NK-92 treated with Interleukin-12 subunit alpha and Interleukin-12 subunit beta, amount 100 ng/mL, for 24 hours (cell line): ENCODE data around the gene CD320.
"Not testable (repeated sequence)": the region's sequence is repeated elsewhere in the genome, so short reads cannot be mapped to it uniquely, and the experiment has no call there.

ENCODE experiments used
- DNase-seq: peaks from one replicate; lab custom pipeline; 2025; lab: John Stamatoyannopoulos, UW

CD320 gene

DNA sequence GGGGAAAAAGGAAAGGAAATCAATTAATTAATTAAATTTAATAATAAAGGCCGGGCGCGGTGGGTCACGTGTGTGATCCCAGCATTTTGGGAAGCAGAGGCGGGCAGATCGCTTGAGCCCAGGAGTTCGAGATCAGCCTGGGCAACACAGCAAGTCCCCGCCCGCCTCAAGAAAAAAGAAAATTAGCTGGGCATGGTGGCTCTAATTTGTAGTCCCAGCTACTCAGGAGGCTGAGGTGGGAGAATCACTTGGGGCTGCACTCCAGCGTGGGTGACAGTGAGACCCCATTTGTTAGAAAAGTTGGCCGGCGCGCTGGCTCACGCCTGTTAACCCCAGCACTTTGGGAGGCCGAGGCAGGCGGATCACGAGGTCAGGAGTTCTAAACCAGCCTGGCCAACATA lies 733 bp upstream of the CD320 start:
- no peak for DNase-seq

DNA sequence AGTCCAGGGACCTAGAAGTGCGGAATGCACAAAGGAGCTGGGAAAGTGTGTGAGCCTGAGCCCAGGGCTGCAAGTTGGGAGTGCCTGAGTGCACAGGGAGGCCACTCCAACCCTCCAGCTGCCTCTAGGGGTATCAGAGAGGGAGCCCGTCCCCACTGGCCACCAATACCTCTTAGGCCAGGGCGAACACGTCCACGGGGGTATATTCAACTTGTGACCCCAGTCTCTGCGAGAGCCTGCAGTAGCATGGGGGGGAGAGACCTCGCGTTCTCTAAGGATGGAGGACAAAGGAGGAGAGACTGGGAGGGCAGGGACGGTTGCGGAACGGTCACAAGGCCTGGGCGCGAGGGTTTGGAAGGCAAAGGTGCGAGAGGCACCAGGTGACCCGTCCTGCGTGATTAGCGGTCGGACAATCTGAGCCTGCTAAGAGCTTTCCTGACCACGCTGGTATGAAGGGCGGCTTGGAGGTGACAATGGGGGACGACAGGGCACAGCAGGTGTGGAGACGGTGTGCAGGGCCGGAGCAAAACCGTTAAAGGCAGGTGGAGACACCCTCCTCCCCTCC lies 676 bp downstream of the CD320 start:
- DNase-seq = peak; percentile 32

DNA sequence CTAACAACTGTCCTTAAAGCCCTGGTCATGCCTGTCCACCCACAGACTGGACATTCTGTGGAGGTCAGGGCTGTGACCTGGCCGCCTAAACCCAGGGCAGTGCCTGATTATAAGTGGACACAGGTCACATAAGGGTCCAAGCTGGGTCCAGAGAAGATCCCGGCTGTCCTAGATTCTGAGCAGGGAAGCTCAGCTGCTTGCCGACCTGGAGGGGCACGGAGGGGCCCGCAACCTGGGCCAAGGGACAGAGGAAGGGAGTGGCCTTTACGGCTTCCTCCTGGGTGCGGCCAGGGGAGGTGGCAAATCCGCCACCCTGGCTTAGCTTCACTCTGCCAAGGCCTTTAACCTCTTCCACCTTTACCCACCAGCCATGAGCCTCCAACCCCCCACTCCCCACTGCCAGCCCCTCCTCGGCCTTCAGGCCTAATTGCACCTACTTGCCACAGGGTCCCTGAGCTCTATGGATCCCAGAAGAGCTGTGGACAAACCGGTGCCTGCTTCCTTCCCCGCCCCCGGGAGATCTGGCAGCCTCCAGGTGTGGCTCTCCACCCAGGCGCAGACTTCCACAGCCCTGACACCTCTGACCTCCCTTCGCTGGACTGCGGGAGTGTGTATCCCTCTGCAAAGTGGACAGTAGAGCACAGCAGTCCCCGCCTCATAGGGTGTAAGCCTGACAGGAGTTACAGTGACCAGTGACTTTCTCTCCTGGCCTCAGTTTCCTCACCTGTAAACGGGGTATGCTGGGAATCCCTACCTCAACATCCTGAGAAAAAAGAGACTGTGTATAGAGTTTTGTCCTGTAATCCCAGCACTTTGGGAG lies 1.7 kb downstream of the CD320 start:
- no peak for DNase-seq

DNA sequence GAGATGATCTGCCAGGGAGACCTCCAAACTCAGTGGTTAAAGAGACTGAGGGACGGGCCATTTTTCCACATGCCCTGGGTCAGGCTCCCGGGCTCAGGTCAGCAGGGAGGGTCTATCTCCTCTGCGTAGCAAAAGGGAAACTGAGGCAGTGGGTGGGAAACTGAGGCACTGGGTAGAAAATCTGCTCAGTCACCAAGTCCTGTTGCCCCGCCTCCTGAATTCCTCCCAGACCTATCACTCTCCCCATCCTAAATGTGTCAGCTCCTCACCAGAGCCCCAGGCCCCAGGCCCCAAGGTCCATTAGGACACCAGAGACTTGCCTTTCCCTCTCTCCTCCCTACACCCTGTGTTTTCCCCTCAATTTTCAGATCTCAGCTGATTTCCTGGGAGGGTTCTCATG lies 2.4 kb downstream of the CD320 start:
- no peak for DNase-seq

DNA sequence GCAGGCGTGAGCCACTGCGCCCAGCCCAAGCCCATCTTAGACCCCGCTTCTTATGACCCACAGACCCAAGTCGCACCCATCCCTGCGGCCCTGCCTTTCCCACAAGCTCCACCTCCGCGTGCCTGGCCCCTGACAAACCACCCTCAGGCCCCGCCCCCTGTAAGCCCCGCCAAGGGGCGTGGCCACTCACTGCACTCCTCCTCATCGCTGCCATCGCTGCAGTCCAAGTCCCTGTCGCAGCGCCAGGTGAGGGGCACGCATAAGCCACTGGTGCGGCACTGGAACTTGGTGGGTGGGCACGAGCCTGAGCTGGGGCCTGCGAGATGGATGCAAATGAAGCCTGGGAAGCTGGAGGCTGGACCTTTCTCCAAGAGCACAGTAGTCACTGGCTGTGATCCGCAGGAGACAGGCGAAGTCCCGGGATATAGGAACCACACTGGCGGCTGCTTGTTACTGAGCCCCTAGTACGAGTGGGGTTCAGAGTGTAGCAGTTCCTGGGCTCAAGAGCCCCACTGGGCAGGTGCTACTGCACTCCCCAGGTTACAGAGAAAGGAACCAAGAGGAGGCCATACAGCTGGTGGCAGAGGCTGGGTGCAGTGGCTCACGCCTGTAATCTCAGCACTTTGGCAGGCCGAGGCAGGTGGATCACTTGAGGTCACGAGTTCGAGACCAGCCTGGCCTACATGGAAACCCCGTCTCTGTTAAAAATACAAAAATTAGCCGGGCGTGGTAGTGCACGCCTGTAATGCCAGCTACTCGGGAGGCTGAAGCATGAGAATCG lies 3.1 kb downstream of the CD320 start:
- DNase-seq = no peak

DNA sequence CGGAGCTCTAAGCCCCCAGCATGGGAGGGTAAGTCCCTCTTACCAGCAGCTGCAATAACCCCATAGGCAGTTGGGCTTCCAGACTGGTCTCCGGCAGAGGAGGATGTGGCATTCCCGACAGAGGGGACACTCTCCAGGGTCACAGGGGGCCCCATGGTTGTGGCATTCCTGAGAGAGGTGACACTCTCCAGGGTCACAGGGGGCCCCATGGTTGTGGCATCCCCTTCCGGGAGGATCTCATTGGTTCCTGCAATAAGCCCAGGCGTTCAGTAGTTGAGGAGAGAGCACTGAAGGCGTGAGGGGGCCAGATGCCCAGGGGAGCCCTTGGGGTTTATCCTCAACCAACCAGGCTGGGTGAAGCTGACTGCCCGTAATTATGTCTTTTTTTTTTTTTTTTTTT lies 5.4 kb downstream of the CD320 start:
- no peak for DNase-seq

DNA sequence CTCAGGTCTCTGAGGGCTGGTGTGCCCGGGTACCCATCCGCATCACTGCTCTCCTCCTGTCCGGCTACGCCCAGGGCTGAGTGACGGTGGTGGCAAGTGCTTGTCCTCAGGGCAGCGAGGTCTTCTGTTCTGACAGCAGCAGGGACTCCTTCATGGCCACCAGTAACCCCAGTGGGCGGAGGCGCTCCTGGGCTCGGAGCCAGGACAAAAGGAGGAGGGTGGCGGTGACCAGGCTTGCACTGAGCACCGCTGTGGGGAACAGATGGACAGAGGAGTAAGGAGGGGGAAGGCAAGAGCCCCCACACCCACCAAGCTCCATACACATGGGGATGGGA lies 5.8 kb downstream of the CD320 start:
- no peak for DNase-seq

DNA sequence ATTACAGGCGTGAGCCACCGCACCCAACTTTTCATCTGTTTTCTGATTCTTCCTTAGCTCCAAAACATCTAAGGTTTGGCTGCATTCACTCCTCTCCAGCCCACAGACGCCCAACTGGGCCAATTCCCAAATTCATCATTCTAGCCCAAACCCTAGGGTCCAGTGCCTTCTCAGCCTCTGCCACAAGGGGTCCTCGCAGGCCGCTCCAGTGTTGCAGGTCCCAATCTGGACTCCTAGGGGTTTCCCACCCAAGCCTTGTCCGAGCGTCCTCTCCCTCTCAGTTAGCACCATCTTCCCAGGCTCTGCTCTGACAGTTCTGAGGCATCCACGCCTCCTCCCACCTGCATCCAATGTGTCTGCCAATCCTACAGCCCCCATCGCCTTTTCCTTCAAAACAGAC lies 16.8 kb downstream of the CD320 start:
- not testable (repeated sequence) for DNase-seq

DNA sequence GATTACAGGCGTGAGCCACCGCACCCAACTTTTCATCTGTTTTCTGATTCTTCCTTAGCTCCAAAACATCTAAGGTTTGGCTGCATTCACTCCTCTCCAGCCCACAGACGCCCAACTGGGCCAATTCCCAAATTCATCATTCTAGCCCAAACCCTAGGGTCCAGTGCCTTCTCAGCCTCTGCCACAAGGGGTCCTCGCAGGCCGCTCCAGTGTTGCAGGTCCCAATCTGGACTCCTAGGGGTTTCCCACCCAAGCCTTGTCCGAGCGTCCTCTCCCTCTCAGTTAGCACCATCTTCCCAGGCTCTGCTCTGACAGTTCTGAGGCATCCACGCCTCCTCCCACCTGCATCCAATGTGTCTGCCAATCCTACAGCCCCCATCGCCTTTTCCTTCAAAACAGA lies 31.6 kb downstream of the CD320 start:
- not testable (repeated sequence) for DNase-seq

DNA sequence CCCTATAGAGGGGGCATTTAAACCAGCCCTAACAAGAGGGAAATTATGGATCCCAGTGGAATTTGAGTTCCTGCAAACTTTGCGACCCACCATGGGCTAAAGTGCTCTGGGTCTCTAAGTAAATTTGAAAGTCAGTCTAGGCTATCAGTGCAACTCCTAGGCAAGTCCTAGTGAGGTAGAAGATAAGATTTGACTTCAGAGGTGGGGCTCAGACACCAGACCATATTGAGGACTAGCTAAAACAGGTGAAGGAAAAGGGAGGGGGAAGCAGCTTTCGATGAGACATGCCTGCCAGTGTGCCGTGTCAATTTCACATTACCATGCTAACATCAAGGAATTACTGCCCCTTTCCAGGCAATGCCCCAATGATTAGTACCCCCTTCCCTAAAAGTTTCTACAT lies 38.4 kb downstream of the CD320 start:
- DNase-seq = no peak

DNA sequence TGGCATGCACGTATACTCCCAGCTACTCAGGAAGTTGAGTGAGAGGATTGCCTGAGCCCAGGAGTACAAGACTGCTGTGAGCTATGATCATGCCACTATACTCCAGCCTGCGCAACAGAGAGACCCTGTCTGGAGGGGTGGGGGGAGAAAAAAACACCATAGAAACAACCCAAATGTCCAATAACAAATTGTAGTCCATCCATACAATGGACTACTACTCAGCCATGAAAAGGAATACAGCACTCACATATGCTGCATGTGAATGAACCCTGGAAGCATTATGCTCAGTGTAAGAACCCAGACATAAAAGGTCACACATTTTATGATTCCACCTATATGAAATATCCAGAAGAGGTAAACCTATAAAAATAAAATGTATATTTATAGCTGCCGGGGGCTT lies 42.3 kb downstream of the CD320 start:
- no peak for DNase-seq

DNA sequence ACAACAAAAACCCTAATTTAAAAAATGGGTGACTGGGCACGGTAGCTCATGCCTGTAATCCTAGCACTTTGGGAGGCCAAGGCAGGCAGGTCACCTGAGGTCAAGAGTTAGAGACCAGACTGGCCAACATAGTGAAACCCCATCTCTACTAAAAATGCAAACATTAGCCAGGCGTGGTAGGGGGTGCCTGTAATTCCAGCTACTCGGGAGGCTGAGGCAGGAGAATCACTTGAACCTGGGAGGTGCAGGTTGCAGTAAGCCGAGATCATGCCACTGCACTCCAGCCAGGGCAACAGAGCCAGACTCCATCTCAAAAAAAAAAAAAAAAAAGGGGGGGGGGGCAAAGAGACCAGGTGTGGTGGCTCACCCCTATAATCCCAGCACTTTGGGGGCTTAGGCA lies 43.9 kb downstream of the CD320 start:
- DNase-seq = not testable (repeated sequence)

DNA sequence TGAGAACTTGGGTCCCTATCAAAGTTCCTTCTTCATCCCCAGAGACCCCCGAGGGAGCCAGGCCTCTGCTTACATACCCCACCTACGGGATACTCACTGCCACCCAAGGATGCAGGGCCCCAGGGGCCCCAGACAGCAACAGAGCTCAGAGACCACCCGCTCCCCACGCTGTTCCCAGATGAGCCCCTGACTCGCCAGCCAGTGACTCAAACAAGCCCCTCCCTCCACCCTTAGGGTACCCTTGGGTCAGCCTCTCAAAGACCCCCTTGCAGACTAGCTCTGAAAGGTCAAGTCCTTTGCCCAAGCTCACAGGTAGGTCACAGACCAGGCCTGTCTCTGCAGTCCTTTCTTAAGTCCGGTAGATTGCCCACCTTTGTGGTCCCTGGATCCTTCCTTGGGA lies 45.7 kb downstream of the CD320 start:
- DNase-seq = no peak

DNA sequence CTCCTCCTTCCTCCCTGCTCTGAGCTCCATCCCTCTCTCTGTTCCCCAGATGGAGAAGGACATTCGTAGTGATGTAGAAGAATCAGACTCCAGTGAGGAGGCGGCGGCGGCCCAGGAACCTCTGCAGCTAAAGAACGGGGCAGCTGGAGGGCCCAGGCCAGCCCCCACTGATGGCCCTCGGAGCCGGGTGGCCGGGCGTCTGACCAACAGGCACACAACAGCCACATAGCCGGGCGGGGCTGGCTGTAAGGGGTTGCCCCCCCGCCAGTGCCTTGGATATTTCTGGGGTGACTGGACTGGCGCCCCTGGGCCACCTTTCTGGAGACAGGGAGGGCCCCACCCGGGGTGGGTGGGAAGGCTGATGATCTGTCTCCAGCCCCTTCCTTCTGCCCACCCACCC lies 46.3 kb downstream of the CD320 start:
- DNase-seq = no peak

DNA sequence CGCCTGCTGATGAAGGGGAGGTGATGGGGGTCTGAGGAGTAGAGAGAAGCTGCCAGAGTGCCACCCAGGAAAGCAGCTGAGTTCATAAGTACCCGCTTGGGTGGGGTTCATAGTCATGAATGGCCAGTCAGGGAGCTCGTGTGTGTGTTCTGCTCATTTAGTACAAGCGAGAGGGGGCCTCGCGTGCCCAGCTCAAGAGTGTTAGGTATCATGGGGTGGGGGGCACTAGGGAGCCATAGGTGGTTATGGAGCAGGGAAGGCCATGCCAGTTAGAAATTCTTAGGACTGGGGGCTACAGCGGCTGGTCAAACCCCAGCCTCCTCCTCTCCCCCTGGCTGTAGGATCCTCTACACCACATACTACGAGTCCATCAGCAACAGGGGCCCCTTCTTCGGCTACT lies 46.8 kb downstream of the CD320 start:
- no peak for DNase-seq

DNA sequence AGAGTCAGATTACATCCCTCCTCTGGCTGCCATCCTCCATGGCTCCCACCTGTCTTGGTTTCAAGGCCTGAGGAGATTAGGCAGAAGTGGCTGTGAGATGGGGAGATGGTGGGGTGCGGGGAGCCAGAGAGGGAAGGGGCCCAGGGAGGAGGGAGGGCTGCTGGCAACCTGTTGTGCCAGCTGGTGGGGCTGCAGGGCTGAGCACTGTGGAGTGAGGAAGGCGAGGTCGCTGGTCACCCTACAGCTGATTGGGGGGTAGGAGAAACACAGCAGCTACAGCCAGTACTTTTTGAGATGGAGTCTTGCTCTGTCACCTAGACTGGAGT lies 48.3 kb downstream of the CD320 start:
- no peak for DNase-seq

DNA sequence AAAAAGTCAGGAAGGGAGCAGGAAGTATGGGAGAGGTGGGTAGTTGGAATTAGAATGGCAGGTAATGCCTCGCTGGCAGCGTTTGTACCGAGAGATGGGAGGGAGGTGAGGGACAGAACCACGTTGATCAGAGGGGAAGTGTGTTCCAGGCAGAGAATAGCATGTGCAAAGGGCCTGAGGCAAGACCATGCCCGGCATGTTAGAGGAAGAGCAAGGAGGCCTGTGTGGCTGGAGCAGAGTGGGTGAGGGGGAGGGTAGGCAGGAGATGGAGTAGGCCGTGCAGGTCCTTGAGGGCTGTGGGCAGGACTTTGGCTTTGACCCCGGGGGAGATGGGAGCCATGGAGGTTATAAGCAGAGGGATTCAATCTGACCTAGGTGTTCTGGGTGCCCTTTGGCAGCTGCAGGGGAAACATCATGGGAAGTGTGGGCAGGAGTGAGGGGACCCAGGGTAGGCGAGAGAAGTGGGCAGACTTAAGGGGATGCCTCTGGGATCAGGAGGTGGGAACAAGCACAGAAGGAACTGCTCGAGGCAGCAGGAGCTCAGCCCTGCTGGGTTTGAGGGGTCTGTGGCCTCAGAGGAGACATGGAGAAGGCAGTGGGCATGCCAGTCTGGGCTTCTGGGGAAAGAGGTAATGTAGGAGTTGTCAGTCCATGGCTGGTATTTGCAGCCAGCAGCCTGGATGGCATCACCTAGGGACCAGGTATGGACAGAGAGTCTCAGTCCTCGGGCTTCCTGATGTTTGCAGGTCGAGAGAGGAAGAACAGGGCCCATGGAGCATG lies 48.8 kb downstream of the CD320 start:
- DNase-seq = no peak

DNA sequence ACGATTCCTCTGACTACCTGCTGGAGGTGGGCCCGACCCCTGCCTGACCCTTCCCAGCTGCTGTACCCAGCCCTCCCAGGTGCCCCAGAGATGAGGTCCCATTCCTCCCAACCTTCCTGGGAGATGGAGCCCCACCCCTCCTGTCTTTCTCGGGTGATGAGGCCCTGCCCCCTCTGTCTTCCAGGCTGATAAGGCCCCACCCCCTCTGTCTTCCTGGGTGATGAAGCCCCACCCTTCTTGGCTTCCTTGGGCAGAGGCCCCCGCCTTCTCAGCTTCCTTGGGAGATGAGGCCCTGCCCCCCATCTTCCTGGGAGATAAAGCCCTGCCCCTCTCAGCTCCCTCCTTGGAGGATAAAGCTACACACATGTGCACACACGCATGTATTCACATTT lies 51.1 kb downstream of the CD320 start:
- no peak for DNase-seq

DNA sequence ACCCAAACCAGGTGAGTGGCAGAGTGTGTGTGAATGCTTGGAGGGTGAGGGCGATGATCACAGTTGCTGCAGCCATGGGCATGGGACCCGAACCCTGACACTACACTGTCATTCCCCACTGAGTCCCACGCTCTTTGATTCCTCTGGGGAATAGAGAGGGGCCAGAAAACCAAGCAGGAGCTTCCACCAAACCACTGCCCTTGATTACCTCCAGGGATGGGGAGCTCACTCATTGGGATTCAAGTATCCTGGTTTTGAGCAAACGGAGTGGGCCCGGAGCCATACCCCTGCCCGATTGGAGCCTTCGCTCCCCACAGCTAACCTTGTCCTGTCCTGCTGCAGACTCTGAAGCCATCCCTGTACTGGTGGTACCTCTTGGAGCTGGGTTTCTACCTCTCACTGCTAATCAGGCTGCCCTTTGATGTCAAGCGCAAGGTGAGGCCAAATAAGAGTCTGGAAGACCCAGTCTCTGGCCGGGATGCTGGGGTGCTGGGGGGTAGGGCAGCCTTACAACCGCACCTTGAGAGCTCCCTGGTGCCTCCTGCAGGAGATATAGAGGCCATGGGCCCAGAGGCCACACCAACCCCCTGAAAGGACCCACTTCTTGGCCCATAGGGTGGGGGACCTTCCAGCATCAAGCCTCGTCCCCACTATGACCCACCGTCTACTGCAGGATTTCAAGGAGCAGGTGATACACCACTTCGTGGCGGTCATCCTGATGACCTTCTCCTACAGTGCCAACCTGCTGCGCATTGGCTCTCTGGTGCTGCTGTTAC lies 51.7 kb downstream of the CD320 start:
- no peak for DNase-seq

DNA sequence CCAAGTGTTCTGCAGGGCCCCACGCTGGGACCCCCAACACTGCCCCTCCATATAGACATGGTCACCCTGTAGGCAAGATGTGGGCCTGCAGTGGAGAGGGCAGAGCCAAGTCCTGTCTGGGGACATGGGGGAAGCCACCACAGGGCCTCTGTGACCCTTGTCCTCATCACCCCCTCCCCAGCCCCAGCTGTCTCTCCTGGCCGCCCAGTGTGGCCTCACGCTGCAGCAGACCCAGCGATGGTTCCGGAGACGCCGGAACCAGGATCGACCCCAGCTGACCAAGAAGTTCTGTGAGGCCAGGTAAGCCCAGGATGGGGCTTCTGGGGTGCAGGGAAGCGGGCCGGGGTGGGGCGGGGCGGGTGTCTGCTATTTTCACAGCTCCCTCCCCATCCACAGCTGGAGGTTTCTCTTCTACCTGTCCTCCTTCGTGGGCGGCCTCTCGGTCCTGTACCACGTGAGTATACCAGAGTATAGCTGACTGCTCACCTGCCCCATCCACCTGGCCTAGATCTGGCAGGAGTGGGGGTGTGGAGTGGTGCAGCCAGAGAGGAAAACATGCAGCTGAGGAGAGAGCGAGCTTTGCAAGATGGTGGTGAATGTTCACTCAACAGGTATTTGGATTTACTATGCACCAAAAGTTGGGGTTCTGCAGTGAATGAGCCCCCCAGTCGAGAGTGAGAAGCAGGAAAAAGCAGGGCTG lies 52.6 kb downstream of the CD320 start:
- DNase-seq = no peak

DNA sequence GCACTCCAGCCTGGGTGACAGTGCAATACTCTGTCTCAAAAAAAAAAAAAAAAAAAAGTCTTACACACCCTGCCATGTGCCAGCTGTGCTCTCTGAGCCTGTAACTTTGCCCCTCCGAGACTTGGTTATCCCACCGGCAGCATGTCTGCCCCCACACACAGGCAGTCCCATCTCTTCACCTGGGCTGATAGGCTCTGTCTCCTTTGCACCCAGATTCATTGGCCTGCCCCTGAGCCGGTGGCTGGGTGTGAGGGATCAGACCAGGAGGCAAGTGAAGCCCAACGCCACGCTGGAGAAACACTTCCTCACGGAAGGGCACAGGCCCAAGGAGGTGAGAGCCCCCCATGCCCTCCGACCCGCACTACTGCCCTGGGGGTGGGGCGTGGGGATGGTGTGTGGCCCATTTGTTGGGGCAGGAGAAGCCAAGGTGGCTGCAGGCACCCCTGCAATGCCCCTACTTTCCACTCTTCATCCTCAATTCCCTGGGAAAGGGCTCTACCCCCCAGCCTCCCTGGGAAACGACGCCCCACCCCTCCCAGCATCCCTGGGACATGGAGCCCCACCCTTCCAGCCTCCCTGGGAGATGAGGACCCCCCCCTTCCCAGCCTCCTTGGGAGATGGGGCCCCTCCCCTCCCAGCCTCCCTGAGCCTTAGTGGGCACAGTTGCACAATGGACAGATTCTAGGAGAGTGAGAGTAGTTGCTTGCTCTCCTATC lies 53.7 kb downstream of the CD320 start:
- no peak for DNase-seq
